ENCODE results near the gene LHFPL6. TPM values are rescaled to one million over a fixed set of nuclear protein-coding genes. Genes with fewer than 3 reads are reported as not detected.

The LHFPL6 gene
- total RNA-seq, 3 donors from 2014 or later, result 54.2 to 99.6 (median 91.7) TPM

DNA sequence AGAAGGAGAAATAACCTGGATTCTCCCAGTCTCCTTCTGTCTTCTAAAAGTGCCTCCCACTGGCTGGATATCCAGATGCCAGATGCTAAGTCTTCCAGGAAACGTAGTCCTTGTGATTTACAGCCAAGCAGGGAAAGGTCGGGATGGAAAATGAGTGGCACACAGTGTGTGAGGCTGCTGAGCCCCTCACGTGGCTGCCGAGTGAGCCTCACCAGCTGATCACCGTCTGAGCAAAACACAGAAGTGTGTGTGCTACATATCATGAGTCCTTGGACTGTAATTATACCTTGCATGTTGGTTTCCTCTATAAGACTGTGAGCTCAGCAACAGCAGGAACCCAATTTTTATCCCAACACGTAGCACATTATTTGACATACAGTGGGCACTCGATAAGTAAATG, 15.1 kb downstream of the LHFPL6 start:
- Histone ChIP-seq H3K27ac (no peak overlapping the region), H3K4me1 (no peaks in the 10 kb centered on the region), H3K27me3 (no peaks in the 10 kb centered on the region), H3K9me3 (no peaks in the 10 kb centered on the region), H3K4me3 (no peak overlapping the region), H3K36me3 (no peaks in the 10 kb centered on the region)
- intact Hi-C loops (cut with DNase I; ENCODE audit: low total_unique reads), result no loop called here
- DNase-seq (ENCODE audit: low spot score in 2 of 2), result no peak
- no peak for TF ChIP-seq POLR2AphosphoS5 (IDR thresholded peaks at IDR 0.05)
- TF ChIP-seq POLR2A (IDR thresholded peaks at IDR 0.05), result no peak
- no peak for TF ChIP-seq CTCF (IDR thresholded peaks at IDR 0.05)

GRCh38 chr13:39586958-39587605, 15.9 kb downstream of the LHFPL6 start:
- TF ChIP-seq POLR2AphosphoS5 (IDR thresholded peaks at IDR 0.05) (no peak), CTCF (IDR thresholded peaks at IDR 0.05) (no peak), POLR2A (IDR thresholded peaks at IDR 0.05) (no peak)
- Histone ChIP-seq H3K4me3 (no peak overlapping the region), H3K36me3 (no peaks in the 10 kb centered on the region), H3K27me3 (no peaks in the 10 kb centered on the region), H3K27ac (no peak overlapping the region), H3K9me3 (no peaks in the 10 kb centered on the region), H3K4me1 (no peaks in the 10 kb centered on the region)
- intact Hi-C loops (cut with DNase I; ENCODE audit: low total_unique reads), result no loop called here
- DNase-seq (ENCODE audit: low spot score in 2 of 2), result no peak

DNA sequence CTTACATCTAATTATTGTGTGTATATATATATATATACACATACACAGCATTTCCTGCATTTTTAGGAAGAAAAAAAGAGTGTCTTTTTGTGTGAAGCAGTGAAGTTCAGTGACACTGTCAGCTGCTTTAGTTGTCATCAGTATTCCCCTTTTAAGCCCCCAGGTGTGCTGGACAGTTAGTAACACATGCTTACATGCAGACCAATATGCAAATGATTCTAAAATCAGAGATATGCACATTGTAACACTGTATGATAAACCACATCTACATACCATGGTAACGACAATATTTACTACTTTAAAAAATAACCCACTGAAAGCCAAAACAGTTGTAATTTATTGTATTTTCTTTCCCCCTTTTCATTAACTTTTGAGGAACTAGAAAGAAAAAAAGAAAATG, 16.8 kb downstream of the LHFPL6 start:
- TF ChIP-seq POLR2A (IDR thresholded peaks at IDR 0.05), result no peak
- no peak for TF ChIP-seq CTCF (IDR thresholded peaks at IDR 0.05)
- Histone ChIP-seq H3K9me3 (no peaks in the 10 kb centered on the region), H3K36me3 (no peaks in the 10 kb centered on the region), H3K27me3 (no peaks in the 10 kb centered on the region), H3K4me1 (no peaks in the 10 kb centered on the region), H3K4me3 (no peak overlapping the region), H3K27ac (no peak overlapping the region)
- DNase-seq (ENCODE audit: low spot score in 2 of 2), result no peak
- intact Hi-C loops (cut with DNase I; ENCODE audit: low total_unique reads), result no loop called here

- Histone ChIP-seq H3K9me3 (no peaks in the 10 kb centered on the region), H3K27ac (no peak overlapping the region), H3K27me3 (no peaks in the 10 kb centered on the region), H3K4me3 (no peak overlapping the region), H3K36me3 (no peaks in the 10 kb centered on the region), H3K4me1 (no peaks in the 10 kb centered on the region)
- no peak for DNase-seq (ENCODE audit: low spot score in 2 of 2)
- intact Hi-C loops (cut with DNase I; ENCODE audit: low total_unique reads), result no loop called here
- TF ChIP-seq POLR2AphosphoS5 (IDR thresholded peaks at IDR 0.05) (no peak), CTCF (IDR thresholded peaks at IDR 0.05) (no peak), POLR2A (IDR thresholded peaks at IDR 0.05) (no peak)
These were observed 17.8 kb downstream of the LHFPL6 start for GRCh38 chr13:39585219-39585618.

DNA sequence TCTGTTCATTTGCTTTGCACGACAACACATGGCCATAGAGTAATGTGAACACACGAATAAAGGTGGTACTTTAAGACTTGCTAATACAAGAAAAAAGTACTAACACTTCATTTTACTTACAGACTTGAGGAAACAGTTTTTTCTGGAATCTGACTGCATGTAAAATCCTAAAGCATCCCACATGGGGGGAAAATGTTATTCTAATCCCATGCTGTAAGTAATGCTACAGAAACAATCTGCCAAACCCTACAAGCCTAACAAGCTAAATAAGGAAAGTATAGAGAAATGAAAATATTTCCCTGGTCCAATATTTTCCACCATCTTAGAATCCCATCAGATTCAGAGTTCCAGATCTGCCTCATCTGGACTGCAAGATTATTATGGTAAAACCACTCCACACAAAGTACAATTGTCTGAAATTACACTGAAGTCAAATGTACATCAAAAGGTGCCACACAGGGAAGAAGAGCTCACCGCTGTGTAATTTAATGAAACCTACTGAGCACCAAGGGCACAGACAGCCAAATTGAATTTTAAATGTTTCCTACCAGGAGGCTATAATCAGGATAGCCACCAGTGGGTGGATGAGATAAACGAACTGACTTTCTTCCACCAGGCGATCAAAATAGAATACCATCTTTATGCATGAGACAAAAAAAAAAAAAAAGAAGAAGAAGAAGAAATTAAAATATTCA, 22.0 kb downstream of the LHFPL6 start:
- no peak overlapping the region for H3K27ac ChIP-seq
- TF ChIP-seq POLR2A (IDR thresholded peaks at IDR 0.05) (no peak), CTCF (IDR thresholded peaks at IDR 0.05) (no peak), POLR2AphosphoS5 (IDR thresholded peaks at IDR 0.05) (no peak)
- no peaks in the 10 kb centered on the region for H3K36me3 ChIP-seq
- intact Hi-C loops (cut with DNase I; ENCODE audit: low total_unique reads), result no loop called here
- no peak for DNase-seq (ENCODE audit: low spot score in 2 of 2)
- no peak overlapping the region for H3K4me3 ChIP-seq
- no peaks in the 10 kb centered on the region for H3K4me1 ChIP-seq
- H3K9me3 ChIP-seq, result no peaks in the 10 kb centered on the region
- H3K27me3 ChIP-seq, result no peaks in the 10 kb centered on the region
